Stimulated activated CD4-positive, alpha-beta T cell treated with anti-CD3 and anti-CD28 coated beads, Interleukin-2, amount 100 ng/mL, for 4 hours (primary cell): ENCODE measurements around the gene PRIMA1.
"Not testable (repeated sequence)": the region's sequence is repeated elsewhere in the genome, so short reads cannot be mapped to it uniquely, and the experiment has no call there.

Experiments used
- DNase-seq: peaks from one replicate; pipeline ENCODE4 v3.0.0-alpha.2; 2020; ENCODE audit warnings: low read depth

PRIMA1 gene

GRCh38 chr14:93788293-93788542 is at the start of gene PRIMA1:
Gene PRIMA1 (minus strand): TSS chr14:93788485. CDS start chr14:93787718, 767 bp downstream.
- DNase-seq, result no peak

- no peak for DNase-seq
Measured at GRCh38 chr14:93834699-93835371, 46.5 kb upstream of the PRIMA1 start.

GRCh38 chr14:93832665-93833064 is 44.4 kb upstream of the PRIMA1 start:
- DNase-seq, result no peak

- DNase-seq, result no peak
Measured at GRCh38 chr14:93832081-93832480, 43.8 kb upstream of the PRIMA1 start.

GRCh38 chr14:93830753-93831461 is 42.6 kb upstream of the PRIMA1 start:
- no peak for DNase-seq

GRCh38 chr14:93829839-93830481 is 41.7 kb upstream of the PRIMA1 start:
- DNase-seq, result no peak

GRCh38 chr14:93825235-93825553 is 36.9 kb upstream of the PRIMA1 start:
- DNase-seq, result no peak

- no peak for DNase-seq
Measured at GRCh38 chr14:93824518-93825234, 36.4 kb upstream of the PRIMA1 start.

- DNase-seq, result no peak
Measured at GRCh38 chr14:93824076-93824475, 35.8 kb upstream of the PRIMA1 start.

GRCh38 chr14:93821051-93821450 is 32.8 kb upstream of the PRIMA1 start:
- no peak for DNase-seq

- DNase-seq, result no peak
Measured at GRCh38 chr14:93818857-93819256, 30.6 kb upstream of the PRIMA1 start.

- DNase-seq, result no peak
Measured at GRCh38 chr14:93811676-93812075, 23.4 kb upstream of the PRIMA1 start.

- no peak for DNase-seq
Measured at GRCh38 chr14:93811020-93811419, 22.7 kb upstream of the PRIMA1 start.

GRCh38 chr14:93809491-93810420 is 21.5 kb upstream of the PRIMA1 start:
- DNase-seq, result not testable (repeated sequence)

- DNase-seq, result no peak
Measured at GRCh38 chr14:93804654-93805053, 16.4 kb upstream of the PRIMA1 start.

- DNase-seq, result no peak
Measured at GRCh38 chr14:93803408-93804318, 15.4 kb upstream of the PRIMA1 start.

GRCh38 chr14:93799989-93800921 is 12.0 kb upstream of the PRIMA1 start:
- no peak for DNase-seq

- DNase-seq, result no peak
Measured at GRCh38 chr14:93799617-93799988, 11.3 kb upstream of the PRIMA1 start.

GRCh38 chr14:93797536-93797935 is 9.3 kb upstream of the PRIMA1 start:
- DNase-seq, result no peak

GRCh38 chr14:93797071-93797470 is 8.8 kb upstream of the PRIMA1 start:
- DNase-seq, result no peak
